Adrenal gland (tissue), 12 donors: ENCODE data around the gene TTC39B. TPM values are rescaled to one million over a fixed set of nuclear protein-coding genes. Genes with fewer than 3 reads are reported as not detected.

ENCODE experiments used
- DNase-seq, 7 donors: peaks; one replicate each; pipeline ENCODE4 v3.0.0-alpha.2; 2019 to 2020
- H3K27ac ChIP-seq, 5 donors: fragments of 200-600 bp; sonication (generic) in 4 of 5; 1 replicate in 3 of 5; 2 replicates in 2 of 5; pipeline versions ENCODE4 v1.5.1 to v1.8.0; 2016 to 2020; ENCODE audit warnings: mild to moderate bottlenecking in 1 of 5
- H3K27me3 ChIP-seq: fragments of 200-600 bp; 2 replicates; pipeline ENCODE4 v1.8.0; 2021
- H3K36me3 ChIP-seq, 2 donors: fragments of 200-600 bp; replicated peaks in 1 of 2; 1 replicate in 1 of 2; 2 replicates in 1 of 2; pipeline versions ENCODE4 v1.5.1 to v1.8.0; 2018 to 2022
- H3K4me1 ChIP-seq, 2 donors: fragments of 200-600 bp; replicated peaks in 1 of 2; 1 replicate in 1 of 2; 2 replicates in 1 of 2; pipeline versions ENCODE4 v1.5.1 to v1.8.0; 2018 to 2021
- H3K4me3 ChIP-seq, 4 donors: fragments of 200-600 bp; sonication (generic) in 3 of 4; one replicate each; pipeline ENCODE4 v1.5.1; 2016 to 2018
- H3K9me3 ChIP-seq, 3 donors: fragments of 200-600 bp; sonication (generic) in 1 of 3; replicated peaks in 1 of 3; 1 replicate in 2 of 3; 2 replicates in 1 of 3; pipeline versions ENCODE4 v1.5.1 to v1.8.0; 2016 to 2021
- POLR2A ChIP-seq, 2 donors: fragments of 450-650 bp; IDR thresholded peaks; one replicate each; pipeline ENCODE4 v1.6.1; 2017; ENCODE audit warnings: antibody characterized with exemption in 2 of 2, mild to moderate bottlenecking in 2 of 2, moderate library complexity in 1 of 2
- WGBS, 4 donors: extraction: QIAGEN DNeasy Blood & Tissue Kit in 2 of 4; methylation state at CpG; one replicate each; pipeline versions ENCODE4 v1.1.5 to v1.1.7; 2013 to 2017; 5-methylcytosine and 5-hydroxymethylcytosine counted together
- intact Hi-C, 2 donors: fragments of 100-400 bp; cut with DNase I; formaldehyde crosslinking; loops; one replicate each; pipeline versions ENCODE4 v1.14.1 to v1.15.0; 2022 to 2023
- polyA plus RNA-seq, 3 donors: library from polyadenylated mRNA; stranded (reverse); fragments of 200-250 nt in 2 of 3; fragments of 350-450 nt in 1 of 3; fragmentation: Illumina TruSeq in 1 of 3; extraction: RNeasy Lipid Tissue Mini Kit (QIAGEN cat#74804) in 1 of 3; gene quantifications; one replicate each; pipeline ENCODE4 v1.2.3, GENCODE V29; 2013 to 2014
- total RNA-seq, 9 donors: library from RNA; depleted of rRNA in 4 of 9; stranded (reverse); fragments of >200 nt in 4 of 9; fragments of 120-200 nt in 1 of 9; fragmentation: NEBNext Ultra II Directional in 1 of 9; extraction: Animal tissue kit (Norgen Biotek cat#: 25700) in 1 of 9; gene quantifications; one replicate each; pipeline versions ENCODE4 v1.1.0 to v1.2.4, GENCODE V29; 2013 to 2023
- TF ChIP-seq, protein P1 (sequence below), 6 experiments: fragments of 450-650 bp in 4 of 6; fragments of 200-600 bp in 2 of 6; sonication (generic) in 1 of 6; IDR thresholded peaks; 1 replicate in 5 of 6; 2 replicates in 1 of 6; pipeline versions ENCODE4 v1.5.1 to v1.8.0; 2016 to 2021; ENCODE audit warnings: antibody characterized with exemption in 6 of 6, mild to moderate bottlenecking in 2 of 6, moderate library complexity in 1 of 6
- donor health status: healthy with polysubstance abuse.
- donor health status: Bipolar disorder and iron deficiency.
- donor health status: DM: yes; HTN: yes; CAD: no.
- donor health status: DM: no; HTN: no; CAD: no.
- donor health status: DM: no; HTN: no; CAD: no.
- donor health status: DM: yes; HTN: yes; CAD: no.

Gene TTC39B
- total and polyA plus RNA-seq, 12 donors, result 3.7 to 14.4 (median 9.5) TPM

DNA sequence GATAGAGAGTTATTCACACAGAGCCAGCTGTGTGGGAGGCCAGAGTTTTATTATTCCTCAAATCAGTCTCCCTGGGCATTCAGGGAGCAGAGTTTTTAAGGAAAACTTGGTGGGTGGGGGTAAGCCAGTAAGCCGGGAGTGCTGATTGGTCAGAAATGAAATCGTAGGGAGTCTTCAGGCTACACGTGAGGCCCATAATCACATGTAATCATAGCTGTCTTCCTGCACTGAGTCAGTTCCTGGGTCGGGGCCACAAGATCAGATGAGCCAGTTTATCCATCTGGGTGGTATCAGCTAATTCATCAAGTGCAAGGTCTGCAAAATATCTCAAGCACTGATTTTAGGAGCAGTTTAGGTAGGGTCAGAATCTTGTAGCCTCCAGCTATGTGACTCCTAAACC lies 10.8 kb upstream of the TTC39B start:
- Histone ChIP-seq H3K36me3 (no peaks in the 10 kb centered on the region), H3K27me3 (no peaks in the 10 kb centered on the region), H3K4me1 (no peaks in the 10 kb centered on the region), H3K27ac (peak overlapping the region in 1 of 5 donors; percentile 11), H3K4me3 (no peak overlapping the region), H3K9me3 (no peaks in the 10 kb centered on the region)
- TF ChIP-seq POLR2A (IDR thresholded peaks at IDR 0.05), result no peak
- TF ChIP-seq, protein P1, sequence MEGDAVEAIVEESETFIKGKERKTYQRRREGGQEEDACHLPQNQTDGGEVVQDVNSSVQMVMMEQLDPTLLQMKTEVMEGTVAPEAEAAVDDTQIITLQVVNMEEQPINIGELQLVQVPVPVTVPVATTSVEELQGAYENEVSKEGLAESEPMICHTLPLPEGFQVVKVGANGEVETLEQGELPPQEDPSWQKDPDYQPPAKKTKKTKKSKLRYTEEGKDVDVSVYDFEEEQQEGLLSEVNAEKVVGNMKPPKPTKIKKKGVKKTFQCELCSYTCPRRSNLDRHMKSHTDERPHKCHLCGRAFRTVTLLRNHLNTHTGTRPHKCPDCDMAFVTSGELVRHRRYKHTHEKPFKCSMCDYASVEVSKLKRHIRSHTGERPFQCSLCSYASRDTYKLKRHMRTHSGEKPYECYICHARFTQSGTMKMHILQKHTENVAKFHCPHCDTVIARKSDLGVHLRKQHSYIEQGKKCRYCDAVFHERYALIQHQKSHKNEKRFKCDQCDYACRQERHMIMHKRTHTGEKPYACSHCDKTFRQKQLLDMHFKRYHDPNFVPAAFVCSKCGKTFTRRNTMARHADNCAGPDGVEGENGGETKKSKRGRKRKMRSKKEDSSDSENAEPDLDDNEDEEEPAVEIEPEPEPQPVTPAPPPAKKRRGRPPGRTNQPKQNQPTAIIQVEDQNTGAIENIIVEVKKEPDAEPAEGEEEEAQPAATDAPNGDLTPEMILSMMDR (IDR thresholded peaks at IDR 0.05), result no peak
- DNase-seq, result peak in 3 of 7 donors; percentile 34 to 60 (median 46)
- WGBS, 4 donors, result 29 to 51% (median 43%) methylated on average over 2 to 4 of the region's 4 CpGs
- intact Hi-C loops, result no loop called here

DNA sequence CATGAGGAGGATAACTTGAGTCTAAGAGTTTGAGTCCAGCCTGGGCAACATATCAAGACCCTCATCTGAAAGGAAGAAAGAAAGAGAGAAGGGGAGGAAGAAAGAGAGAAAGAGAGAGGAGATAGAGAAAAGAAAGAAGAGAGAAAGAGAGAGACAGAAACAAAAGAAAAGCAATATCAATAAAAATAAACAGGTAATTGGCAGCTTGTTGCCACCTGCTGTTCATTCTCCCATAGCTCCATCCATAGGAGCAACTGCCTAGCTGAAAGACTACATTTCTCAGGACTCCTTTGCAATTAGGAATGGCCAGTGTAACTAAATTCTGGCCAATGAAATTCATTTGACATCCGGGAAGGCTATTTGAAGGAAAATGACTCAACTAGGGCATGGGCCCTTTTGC lies 4.6 kb upstream of the TTC39B start:
- Histone ChIP-seq H3K9me3 (no peaks in the 10 kb centered on the region), H3K27ac (no peak overlapping the region), H3K4me1 (peaks cover 0 to 4% of the 10 kb centered on the region in 2 donors), H3K27me3 (no peaks in the 10 kb centered on the region), H3K4me3 (no peak overlapping the region), H3K36me3 (no peaks in the 10 kb centered on the region)
- intact Hi-C loops, result no loop called here
- no peak for DNase-seq
- TF ChIP-seq, protein P1 (IDR thresholded peaks at IDR 0.05), result no peak
- TF ChIP-seq POLR2A (IDR thresholded peaks at IDR 0.05), result no peak
- 52 to 60% (median 59%) methylated on average over 1 of the region's 1 CpG for WGBS, 4 donors

DNA sequence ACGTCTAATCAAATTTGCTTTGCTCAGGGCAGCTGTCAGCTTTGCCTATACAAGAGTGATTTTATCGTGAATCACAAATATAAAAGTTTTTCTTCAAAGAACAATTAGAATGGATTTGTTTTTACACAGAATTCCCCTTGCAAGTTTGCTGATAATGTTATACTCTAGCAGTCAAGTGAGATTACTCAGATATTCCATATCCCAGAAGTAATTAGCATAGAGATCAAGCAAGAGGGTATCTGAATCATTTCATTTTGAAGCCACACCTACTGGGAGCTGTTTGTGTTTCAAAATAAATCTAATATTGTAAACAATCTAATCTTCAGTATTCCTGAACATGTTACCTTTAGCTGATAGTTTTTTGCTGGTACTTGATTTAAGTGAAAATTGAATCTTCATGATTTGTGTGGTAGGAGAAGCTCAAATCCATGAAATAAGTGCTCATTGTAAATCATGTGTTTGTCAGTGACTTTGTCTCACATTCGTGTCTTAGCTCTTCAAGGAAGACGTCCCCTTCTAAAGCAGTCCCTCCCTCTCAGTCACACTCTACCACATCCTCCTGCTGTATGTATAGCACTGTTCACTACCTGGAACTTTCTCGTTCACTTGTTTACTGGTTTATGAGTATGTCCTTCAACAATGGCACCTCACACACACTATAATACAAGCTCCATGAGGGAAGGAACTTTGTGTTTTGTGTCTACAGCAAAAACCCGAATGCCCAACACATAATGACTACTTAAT lies 3.3 kb upstream of the TTC39B start:
- no peak overlapping the region for H3K27ac ChIP-seq
- H3K36me3 ChIP-seq, result no peaks in the 10 kb centered on the region
- intact Hi-C loops, result no loop called here
- H3K9me3 ChIP-seq, result no peaks in the 10 kb centered on the region
- DNase-seq, result no peak
- 55 to 60% (median 57%) methylated on average over 6 of the region's 6 CpGs for WGBS, 4 donors
- H3K27me3 ChIP-seq, result no peaks in the 10 kb centered on the region
- H3K4me1 ChIP-seq, result peaks cover 0 to 13% of the 10 kb centered on the region in 2 donors
- no peak overlapping the region for H3K4me3 ChIP-seq
- TF ChIP-seq, protein P1 (IDR thresholded peaks at IDR 0.05), result no peak
- TF ChIP-seq POLR2A (IDR thresholded peaks at IDR 0.05), result no peak

DNA sequence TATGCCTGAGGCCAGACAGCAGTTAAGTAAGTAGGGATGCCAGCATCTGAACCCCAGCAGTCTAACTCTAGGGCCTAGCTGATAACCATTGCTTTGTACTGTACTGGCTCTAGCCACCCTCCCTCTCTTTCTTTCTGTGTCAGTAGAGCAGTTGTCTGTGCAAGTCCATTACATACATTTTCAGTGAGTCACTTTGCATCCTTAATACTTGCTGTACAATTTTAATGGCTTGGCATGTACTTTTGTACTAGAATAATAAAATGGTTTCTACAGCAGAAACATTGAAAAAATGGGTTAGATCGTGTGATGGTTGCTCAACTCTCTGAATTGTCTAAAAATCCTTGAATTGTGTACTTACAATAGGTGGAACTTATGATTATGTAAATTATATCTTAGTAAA lies 1.5 kb upstream of the TTC39B start:
- intact Hi-C loops, result loop anchor here in 1 of 2 donors (10.0 kb wide), 1 partner anchor 116 kb away; the partner anchor contains the start of gene SNAPC3
- TF ChIP-seq, protein P1 (IDR thresholded peaks at IDR 0.05), result no peak
- TF ChIP-seq POLR2A (IDR thresholded peaks at IDR 0.05), result no peak
- no peak overlapping the region for H3K27ac ChIP-seq
- H3K27me3 ChIP-seq, result no peaks in the 10 kb centered on the region
- WGBS, 4 donors, result 65 to 79% (median 67%) methylated on average over 1 of the region's 1 CpG
- H3K36me3 ChIP-seq, result no peaks in the 10 kb centered on the region
- no peaks in the 10 kb centered on the region for H3K9me3 ChIP-seq
- no peak overlapping the region for H3K4me3 ChIP-seq
- H3K4me1 ChIP-seq, result peaks cover 0 to 15% of the 10 kb centered on the region in 2 donors
- no peak for DNase-seq
